GM21737 (cell line): ENCODE results near the gene RAB11A.

Experiments used
- ATAC-seq: cut with Tn5 transposase; IDR thresholded peaks from one replicate; pipeline ENCODE4 v1.9.1; 2021; ENCODE audit warnings: mild to moderate bottlenecking, moderate library complexity; ENCODE audit not compliant: unreplicated experiment

Gene RAB11A

GRCh38 chr15:65869126-65869953, at the start of gene RAB11A:
RAB11A (plus strand) TSS chr15:65869491; CDS start chr15:65869586, 95 bp downstream.
- peak; percentile 85 for ATAC-seq

GRCh38 chr15:65819563-65819960, 49.7 kb upstream of the RAB11A start:
- ATAC-seq: no peak

GRCh38 chr15:65821070-65821469, 48.2 kb upstream of the RAB11A start:
- ATAC-seq: no peak

DNA sequence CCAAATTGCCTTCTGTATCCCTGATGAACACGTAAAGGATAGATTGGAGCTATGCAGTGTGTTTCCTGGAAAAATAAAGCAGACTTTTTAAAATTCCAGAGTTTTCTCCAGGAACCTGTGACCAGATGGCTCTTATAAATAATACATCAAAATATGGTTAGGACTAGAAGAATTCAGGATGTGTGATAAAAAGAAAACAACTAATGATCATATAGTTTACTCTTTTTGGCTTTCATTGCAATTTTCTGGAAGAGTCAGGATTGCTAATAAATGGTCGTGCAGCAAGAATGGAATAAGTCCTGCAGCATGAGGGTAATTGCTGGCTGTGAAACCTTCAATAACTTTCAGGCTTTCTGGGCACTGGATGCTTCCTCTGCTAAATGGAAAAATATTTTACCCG, 47.0 kb upstream of the RAB11A start:
- no peak for ATAC-seq

DNA sequence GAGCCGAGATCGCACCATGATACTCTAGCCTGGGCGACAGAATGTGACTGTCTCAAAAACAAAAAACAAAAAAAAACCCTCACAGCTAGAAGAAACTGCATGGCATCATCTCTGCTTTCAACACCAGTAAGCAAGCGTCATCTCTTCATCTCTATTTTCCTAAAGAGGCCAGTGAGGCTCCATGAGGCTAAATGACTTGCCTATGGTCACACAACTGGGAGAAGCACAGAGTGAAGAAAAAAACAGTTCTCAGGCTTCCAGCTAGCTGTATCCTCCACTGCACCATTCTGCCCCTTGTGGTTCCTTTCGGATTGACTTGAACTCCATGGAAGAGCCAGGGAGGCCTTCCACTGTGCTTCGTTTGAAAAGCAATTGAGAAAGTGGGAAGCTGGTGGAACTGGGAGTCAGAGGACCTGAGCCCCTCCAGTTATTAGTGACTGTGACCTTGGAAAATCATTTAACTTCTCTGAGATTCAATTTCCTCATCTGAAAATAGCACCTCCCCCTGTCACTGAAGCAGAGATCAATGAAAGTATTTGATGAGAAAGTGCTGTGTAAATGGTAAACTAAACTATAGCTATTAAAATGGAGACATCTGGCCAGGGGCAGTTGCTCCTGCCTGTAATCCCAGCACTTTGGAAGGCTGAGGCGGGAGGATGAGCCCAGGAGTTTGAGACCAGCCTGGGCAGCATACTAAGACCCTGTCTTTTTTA, 45.1 kb upstream of the RAB11A start:
- ATAC-seq: no peak

DNA sequence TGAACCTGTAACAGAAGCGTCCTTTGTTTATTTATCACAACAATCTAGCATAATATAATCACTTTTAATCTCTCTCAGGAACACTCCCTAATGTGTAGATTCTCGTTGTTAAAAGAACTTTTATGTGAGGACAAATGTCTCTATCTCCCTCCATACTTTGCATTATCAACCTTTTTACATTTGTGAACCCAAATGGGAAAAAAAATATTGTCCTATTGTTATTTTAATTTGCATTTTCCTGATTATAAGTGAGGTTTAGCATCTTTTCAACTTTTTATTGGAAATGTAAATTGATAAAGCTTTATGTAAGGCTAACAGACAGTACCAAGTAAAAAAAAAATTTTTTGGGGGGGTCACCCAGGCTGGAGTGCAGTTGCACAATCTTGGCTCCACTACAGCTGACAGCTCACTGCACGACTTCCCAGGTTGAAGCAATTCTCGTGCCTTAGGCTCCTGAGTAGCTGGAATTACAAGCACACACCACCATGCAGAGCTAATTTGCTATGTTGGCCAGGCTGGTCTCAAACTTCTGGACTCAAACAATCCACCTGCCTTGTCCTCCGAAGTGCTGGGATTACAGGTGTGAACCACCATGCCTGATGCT, 44.2 kb upstream of the RAB11A start:
- no peak for ATAC-seq

GRCh38 chr15:65827065-65827464, 42.2 kb upstream of the RAB11A start:
- ATAC-seq: no peak

- ATAC-seq: no peak
These were observed 40.7 kb upstream of the RAB11A start for GRCh38 chr15:65828585-65828984.

- ATAC-seq: no peak
These were observed 40.0 kb upstream of the RAB11A start for GRCh38 chr15:65829130-65829764.

DNA sequence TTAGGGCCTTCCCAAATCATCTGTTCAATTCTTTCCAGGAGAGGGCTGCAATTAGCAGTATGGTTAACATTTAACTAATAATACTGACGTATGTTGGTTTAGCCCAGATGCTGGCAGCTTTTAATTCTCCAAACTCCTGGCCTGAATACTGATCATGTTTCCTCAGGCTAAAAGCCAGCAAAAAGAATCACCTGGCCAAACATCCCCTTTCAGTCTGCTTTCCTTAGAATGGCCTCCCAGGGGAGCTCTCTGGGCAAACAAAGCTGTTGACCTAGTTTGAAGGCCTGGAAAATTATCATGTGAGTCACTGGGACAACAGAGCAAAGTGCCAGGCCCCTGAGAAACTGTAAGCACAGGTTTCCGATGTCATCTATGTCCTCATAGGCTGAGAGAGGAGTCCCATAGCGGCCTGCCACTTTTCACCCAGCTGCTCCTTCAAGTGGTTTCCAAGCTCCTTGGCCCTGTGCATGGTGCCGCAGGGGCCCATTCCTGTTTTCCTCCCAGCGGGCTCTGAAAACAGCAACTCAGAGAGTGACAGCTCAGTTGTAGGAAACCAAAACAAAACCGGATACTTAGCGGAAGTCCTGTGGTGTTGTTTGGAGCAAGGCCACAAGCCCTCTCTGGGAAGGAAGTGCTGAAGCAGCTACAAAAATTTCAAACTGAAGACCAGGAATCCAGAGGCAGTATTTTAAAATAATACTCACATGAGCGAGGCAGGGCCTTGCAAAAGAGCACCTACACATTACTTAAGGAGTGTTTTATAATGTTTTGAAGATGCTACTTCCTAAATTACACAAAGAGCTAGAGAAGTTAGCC, 36.5 kb upstream of the RAB11A start:
- peak; percentile 47 for ATAC-seq

DNA sequence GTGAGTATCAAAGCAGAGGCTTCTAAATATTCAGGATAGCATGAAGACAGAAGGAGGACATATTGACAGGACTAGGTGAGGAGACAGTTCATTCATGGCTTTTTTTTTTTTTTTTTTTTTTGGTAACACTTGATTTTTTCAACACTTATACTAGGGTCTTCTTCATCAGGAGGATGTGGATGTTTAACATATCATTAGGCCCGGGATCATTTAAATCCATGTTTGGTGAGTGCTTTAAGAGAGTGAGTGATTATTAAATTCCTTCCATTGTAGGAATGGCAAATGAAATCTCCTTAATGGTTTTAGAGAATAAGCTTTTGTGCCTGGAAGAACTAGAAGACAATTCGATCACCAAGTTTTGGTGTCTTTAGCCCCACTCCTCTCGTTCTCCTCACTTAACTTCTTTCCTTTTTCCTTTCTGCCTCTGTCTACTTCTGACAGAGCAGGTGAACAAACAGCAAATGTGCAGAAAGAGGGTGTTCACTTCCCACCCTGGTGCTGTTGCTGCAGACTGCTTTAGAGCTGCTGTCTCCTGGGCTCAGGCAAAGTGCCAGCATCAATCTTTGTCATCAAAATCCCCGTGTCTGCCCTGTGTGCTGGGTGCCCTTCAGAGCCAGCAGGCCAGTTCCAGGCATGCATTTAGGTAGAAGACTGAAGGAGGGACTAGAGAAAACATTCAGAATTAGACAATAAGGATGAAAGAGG, 35.6 kb upstream of the RAB11A start:
- ATAC-seq: no peak

DNA sequence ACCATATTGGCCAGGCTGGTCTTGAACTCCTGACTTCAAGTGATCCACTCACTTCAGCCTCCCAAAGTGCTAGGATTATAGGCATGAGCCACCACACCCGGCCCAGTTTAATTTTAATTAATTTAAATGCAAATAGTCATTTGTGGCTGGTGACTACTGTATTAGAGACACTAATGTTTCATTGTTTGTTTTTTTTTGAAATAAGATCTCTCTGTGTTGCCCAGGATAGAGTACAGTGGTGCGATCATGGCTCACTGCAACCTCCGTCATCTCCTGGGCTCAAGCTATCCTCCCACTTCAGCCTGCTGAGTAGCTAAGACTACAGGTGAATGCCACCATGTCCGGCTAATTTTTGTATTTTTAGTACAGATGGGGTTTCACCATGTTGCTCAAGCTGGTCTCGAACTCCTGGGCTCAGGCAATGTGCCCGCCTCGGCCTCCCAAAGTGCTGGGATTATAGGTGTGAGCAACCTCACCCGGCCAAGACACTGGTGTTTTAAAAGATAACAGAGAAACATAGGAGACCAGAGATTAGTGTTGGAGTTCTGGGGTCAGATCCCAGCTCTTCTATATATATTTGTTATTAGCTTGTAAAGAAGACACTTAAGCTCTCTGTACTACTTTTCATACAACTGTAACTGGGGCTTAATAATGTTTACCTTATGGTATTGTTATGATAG, 34.5 kb upstream of the RAB11A start:
- no peak for ATAC-seq

DNA sequence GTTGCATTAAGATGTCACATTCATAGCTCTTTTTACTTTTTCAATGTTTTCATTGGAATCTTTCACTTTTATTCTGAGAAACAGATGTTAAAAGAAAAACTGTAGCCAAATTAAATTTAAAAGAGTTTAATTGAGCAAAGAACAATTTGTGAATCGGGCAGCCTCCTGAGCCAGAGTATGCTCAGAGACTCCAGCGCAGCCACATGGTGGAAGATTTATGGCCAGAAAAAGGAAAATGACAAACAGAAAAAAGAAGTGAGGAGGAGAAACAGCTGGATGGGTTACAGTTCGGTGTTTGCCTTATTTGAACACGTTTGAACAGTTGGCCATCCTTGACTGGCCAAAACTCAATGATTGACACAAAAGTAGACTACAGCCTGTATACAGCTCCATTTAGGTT, 33.8 kb upstream of the RAB11A start:
- no peak for ATAC-seq

DNA sequence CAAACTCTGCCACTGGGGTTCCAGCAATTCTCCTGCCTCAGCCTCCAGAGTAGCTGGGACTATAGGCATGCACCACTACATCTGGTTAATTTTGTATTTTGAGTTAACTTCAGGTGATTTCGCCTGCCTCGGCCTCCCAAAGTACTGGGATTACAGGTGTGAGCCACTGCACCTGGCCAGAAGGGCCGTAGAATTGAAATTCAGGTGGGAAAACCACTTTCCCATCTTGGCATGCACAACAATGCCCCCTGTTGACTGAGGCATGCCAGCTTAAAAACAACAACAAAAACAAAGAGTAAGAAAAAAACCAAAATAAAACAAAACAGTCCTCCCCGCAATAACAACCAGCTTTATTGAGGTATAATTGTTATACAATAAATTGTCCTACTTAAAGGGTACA, 32.6 kb upstream of the RAB11A start:
- no peak for ATAC-seq

- ATAC-seq: no peak
These were observed 31.7 kb upstream of the RAB11A start for GRCh38 chr15:65837301-65838294.

- ATAC-seq: no peak
These were observed 29.9 kb upstream of the RAB11A start for GRCh38 chr15:65839354-65839901.

GRCh38 chr15:65839985-65840384, 29.3 kb upstream of the RAB11A start:
- no peak for ATAC-seq
